ENCODE data around the gene MDFIC2.
"Not testable (repeated sequence)": the region's sequence is repeated elsewhere in the genome, so short reads cannot be mapped to it uniquely, and the experiment has no call there.

Gene MDFIC2

DNA sequence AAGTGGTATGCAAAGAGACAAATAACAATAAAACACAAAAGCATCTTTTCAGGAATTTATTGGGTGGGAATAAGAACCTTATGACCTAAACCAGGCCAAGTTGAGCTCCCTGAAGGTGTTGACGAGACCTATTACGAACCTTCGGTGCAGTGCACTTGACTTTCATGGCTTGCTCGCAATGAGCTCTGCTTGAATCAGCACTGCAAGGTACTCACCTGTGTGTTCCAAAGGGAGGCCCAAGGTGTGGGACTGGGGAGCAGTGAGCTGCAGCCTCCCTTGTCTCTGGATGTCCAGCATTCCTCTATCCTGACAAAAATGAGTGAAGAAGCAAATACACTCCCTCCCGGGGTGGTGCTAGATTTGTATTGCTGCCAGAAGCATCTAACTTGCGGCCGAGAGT is at the start of gene MDFIC2:
Gene MDFIC2, minus strand, starts transcription at position 303 of the 400 bp plus-strand sequence. CDS start 665 bp downstream, outside the sequence.
- DNase-seq, result no peak

DNA sequence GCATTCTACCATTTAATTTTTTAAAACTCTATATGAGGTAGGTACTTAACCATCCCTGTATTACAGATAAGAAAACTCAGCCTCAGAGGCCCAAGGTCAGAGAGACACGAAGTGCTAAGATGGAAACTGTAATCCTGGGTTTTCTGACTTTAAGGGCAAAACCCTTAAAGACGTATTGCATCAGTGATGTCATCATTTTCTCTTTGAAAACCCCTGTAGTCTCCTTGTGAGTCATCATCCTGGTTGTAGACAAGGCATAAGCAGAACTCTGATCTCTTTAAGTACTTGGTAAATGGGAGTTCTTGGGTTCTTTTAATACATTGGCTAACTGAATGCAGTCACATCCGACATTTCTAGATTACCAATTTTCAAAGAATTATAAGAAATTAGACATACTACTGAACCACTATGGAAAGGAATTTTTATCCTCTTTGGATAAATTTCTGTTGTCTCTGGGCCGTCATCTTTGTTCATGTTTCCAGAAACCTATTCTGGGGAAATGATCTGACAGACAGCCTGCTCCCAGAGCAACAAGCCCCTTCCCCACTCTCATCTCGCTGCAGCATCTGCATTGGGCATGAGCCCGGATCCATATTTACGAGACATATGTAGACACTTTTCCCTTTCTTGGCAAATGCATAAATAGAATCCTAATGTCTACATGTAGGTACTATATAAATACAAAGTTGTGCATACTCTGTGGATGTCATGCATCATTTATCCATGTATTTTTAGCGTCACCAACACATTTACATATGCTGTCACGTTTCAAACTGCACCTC is 48.7 kb upstream of the MDFIC2 start:
- no peak for DNase-seq

DNA sequence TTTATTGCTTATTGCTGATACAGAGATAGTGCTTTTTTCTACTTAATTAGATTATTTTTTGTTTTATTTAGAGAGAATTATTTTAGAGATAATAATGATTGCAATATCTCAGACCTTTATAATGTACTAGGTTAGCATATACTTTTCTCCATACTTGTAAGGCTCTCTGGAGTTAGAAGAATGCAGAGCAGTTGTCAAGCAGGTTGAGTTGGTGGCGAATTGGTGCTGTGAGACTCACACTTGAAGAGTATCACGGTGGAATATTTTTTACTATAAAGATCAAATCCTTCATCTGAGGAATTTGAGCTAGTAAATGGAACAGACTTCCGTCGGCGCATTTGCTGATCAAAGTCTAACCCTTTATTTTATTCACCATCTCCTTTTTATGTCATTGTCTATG is 47.3 kb upstream of the MDFIC2 start:
- no peak for DNase-seq

DNA sequence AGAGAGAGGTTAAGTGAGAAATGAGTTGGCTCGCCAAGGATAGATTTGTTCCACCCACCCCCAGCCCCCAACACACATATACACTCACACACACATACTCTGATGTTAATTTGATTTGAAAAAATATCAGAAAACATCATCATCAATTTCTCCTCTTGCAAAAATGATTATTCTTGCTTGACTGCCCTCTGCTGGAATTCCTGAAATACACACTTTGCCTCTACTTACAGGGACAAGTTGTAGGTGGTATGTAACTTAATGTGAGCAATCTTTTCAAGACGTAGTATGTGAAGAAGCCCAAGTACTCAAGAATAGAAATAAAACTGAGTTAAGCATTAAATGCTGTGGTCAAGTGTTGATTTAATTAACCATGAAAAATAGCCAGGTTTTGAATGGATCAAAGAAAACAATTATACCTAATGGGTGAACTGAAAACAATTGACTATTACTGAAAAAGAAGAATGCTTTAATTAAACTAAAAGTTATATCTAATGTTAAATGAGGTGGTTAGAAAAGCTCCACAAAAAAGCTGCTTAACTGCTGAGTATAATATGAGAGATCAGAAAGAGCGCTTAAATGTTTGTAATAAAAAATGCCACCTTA is 46.6 kb upstream of the MDFIC2 start:
- DNase-seq, result no peak

DNA sequence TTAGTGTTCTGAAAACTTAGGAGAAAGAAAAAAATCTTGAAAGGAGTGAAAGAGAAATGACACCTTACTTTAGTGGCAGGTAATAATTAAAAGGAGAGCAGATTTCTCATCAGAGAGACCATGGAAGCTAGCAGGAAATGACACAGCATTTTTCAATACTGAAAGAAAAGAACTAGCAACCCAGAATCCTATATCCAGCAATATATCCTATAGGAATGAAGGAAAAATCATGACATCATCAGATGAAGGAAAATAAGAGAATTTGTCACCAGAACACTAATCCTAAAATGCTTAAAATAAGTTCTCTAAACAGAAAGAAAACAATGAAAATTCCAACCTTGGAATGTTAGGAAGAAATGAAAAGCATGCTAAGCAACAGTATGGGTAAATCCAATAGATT is 39.8 kb upstream of the MDFIC2 start:
- no peak for DNase-seq

DNA sequence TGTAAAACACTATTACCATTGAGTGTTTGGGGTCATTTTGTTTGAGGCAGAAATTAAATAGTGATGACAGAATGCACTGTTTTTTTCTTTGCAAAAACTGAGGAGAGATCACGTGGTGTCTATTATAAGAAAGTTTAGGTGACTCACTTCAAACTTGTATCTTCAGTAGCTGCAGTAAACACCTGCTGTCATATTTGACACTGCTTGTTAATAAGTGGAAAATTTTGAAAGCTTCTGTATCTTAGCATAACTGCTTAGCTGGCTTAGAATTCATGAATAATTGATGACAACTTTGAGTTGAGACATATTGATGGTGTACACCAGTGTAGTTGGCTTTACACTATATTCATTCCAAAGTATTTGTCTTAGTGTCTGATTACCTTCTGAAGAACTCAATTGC is 29.7 kb upstream of the MDFIC2 start:
- DNase-seq, result no peak

DNA sequence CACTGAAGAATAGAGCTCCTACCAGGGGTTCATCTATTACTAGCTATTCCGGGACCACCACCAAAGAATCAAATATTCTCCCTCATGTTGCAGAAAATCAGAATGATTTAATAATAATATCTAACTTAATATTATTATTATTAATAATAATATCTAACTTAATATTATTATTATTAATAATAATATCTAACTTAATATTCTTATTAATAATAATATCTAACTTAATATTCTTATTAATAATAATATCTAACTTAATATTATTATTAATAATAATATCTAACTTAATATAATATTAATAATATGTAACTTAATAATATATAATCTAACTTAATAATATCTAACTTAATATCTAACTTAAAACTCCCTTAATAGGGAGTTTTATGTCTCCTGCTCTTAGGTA is 24.4 kb upstream of the MDFIC2 start:
- DNase-seq, result not testable (repeated sequence)

DNA sequence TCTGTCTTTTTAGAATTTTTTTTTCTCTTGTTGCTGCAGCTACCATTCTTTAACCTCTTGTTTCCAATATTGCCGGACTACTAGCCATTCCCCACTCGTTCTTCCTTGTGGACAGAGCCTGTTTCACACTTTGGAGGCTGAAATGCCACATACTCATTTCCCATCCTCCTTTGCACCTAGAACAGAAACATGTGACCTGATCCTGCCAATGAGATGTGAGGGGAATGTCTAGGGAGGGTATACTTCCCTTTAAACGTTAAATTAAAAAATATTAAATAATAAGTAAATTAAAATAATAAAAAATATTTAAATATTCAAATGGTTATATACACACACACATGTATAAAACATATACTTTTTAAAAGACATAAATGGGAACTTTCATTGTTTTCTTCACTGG is 20.6 kb upstream of the MDFIC2 start:
- no peak for DNase-seq

DNA sequence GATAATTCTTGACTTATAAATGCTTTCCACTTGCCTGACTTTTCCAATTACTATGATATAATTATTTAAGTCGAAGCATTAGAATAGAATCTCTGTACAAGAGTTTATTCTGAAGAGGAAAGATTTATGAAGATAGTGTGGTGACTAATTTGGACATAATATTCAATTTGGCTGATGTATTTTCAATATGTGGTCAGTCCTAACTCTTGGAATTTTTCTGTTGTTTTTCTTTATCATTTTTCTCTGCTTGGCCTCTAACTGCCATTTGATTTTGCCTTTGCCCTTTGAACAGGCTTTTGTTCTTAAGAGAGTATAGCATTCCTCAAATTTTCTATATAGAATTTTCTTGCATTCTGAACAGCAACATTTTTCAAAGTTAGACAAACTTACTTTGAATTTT is 2.6 kb upstream of the MDFIC2 start:
- no peak for DNase-seq

DNA sequence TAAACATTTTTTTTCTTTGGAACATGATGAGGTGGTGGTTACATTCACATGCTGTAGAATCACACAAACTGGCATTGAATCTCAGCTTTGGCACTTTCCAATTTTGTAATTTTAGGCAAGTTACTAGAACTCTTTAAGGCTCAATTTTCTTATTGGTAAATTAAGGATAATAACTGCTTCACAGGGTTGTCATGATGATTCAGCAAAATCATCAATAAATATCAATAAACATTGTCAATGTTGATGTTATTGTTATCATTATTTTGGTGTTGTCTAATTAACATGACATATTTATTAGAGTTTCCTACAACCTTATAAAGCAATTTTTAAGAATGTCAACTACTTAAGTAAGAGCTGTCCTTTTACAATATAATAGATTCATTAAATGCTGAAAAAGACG is 1.6 kb downstream of the MDFIC2 start:
- no peak for DNase-seq

DNA sequence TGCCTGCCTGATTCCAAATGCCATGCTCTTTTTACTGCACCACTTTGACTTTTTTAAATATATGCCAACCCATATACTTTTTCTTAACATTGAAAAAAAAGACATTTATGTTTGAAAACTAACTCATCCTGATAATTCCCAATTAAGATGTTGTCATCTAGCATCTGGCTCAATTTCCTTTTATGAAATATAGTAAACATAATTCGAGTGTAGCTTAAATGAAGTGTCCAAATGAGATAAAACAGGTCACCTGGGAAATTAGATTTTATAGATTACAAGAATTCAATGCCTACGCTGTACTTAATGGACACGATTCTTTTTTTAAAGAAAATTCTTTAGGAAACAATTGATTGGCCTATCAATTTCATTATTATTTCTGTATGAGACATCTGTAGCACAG is 2.8 kb downstream of the MDFIC2 start:
- no peak for DNase-seq

DNA sequence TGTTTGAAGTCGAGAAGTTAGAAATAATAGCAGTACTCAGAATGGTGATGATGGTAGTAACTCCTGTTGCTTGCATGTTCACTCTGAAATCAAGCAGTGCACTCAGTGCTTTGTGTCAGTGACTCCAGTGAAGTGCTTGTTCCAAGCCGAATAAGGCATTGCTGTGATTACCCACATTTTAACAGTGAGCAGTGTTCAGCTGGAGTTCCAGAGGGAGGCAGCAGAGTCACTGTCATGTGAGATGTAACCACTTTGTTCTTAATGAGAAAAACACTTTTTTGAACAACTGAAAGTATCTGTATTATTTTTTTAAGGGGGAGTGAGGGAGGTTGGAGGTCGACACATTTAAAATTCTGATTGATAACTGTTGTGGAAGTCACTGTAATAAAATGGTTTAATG is 3.7 kb downstream of the MDFIC2 start:
- no peak for DNase-seq

DNA sequence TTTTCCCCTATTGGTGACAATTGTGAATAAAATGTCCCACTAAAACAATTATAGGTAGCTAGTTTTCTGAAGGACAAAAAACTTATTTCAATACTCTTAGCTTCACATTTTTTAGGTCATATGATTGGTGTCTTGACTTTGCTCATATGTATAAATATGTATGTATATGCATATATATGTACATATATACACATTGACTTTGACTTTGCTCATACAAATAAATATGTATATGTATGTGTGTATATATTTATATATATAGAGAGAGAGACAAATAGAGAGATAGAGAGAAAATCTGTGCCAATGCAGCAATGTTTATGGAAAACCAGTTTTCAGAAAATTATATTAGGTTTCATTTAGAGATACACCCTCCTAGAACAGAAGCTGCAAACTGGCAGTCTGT is 5.7 kb downstream of the MDFIC2 start:
- no peak for DNase-seq

DNA sequence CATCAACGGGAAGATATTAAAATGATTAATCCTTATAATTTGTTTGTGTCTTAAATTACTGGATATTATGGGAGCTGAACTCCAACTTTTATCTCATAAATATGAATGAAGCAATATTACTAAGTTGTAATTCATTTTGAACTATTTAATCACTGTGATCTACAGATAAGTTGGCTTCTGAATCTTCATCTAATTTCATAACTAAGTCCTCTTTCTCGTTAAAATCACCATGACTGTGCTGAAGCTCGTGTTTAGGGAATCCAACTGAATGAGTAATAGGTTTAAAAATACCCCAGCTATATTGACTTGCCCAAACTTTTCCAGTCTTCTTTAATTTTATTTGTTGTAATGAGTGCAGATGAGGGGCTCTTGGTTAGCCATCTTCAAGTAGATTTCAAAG is 14.1 kb downstream of the MDFIC2 start:
- DNase-seq, result no peak

DNA sequence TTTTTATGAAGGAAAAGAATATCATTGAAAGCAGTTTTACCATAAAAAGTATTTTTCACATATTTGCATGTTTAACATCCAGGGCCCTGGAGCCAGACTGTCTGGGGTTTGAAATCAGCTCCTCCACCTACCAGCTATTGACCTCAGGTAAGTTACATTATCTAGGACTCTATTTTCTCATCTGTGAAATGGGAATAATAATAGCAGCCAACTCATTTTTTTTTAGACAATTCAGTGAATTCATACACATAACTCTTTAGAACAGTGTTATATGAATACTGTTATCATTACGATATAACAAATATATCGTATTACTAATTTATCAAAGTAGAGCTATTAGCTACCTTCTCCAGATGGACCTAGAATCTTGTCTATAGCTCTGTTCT is 21.3 kb downstream of the MDFIC2 start:
- no peak for DNase-seq

DNA sequence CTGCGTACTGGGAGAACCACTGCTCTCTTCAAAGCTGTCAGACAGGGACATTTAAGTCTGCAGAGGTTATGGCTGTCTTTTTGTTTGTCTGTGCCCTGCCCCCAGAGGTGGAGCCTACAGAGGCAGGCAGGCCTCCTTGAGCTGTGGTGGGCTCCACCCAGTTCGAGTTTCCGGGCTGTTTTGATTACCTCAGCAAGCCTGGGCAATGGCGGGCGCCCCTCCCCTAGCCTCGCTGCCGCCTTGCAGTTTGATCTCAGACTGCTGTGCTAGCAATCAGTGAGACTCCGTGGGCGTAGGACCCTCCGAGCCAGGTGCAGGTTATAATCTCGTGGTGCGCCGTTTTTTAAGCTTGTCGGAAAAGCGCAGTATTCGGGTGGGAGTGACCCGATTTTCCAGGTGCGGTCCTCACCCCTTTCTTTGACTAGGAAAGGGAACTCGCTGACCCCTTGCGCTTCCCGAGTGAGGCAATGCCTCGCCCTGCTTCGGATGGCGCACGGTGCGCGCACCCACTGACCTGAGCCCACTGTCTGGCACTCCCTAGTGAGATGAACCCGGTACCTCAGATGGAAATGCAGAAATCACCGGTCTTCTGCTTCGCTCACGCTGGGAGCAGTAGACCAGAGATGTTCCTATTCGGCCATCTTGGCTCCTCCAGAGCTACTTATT is 21.9 kb downstream of the MDFIC2 start:
- not testable (repeated sequence) for DNase-seq

DNA sequence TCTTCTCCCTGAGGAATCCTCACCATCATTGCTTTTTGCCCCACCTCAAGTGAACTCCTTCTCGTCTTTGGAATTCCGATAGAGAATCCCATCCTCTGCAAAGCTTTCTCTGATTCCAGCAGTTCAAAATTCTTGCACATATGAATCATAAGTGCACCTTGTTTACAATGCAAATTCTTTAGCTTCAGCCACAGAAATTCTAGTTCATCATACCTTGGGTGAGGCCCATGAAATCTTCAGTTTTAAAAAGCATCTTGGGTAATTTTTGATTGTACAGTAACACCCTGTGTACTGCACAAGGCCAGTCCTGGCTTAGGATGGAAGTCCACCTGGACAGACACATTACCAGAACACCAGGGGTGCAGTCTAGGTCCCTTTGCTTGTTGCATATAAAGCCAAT is 30.8 kb downstream of the MDFIC2 start:
- DNase-seq, result no peak

DNA sequence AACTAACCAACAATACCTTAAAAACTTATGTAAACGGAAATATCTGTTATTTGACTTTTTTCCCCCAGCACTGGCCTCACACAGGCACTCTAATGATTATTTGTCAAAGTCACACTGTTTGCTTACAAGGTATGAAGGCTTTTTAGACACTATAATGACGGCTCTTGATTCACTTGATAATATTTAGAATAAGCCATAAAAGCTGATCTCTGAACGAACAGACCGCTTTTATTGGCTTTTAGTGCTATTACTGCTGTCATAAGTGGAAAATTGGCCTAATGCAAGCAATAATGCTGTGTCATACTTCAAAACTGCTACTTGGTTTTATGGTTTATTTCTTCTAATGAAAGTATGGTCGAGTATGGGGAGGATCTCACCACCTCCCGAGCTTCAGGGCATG is 35.1 kb downstream of the MDFIC2 start:
- no peak for DNase-seq

DNA sequence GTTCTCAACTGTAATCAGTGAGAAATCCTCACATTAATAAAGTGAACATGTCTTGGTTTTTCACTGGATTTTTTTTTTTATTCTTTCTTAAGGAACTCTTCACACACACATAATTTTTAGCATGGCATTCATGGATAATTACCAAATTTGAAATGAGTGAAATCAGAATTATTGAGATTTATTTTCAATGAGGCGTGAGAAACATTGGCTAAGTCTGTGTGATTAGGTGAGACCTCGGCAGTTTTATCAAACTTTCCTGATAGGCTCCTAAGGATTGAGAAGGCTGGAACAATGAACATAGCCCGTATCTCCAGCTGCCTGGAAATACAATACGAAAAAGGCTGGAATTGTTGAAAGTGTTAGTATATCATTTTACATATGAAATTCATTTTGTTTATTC is 35.5 kb downstream of the MDFIC2 start:
- DNase-seq, result no peak

DNA sequence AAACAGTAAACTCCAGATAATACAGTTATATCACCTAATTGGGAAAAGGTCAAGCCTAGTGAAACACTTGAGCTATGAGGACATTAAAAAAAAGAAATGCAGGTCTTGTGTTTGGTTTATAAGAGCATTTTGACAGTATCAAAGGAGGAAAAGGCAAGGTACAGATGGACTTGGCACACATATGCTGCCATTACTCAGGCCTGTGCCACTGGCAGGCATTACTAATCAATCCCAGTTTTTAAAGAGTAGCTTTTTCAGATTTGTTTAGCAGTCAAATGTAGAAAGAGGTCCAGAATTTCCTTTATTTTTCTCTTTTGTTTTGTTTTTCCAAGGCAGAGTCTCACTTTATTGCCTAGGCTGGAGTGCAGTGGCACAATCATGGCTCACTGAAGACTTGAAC is 38.9 kb downstream of the MDFIC2 start:
- DNase-seq, result no peak

DNA sequence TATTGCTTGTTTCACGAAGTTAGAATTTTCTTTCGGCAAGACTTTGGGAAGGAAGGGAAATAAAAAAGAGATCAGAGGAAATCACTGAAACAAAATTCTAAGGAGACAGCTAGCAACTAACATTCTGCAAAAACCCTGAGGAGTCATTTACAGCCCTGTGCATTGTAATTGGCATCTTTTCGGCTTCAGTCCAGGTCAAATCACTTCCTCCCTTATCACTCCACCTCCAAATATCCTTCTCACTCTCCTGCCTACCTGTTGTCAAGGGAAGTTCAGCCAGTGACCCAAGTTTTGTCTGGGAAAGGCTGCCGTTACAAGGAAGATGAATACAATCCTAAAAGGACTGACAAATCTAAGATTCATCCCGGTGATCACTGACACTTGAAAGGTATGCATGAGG is 39.6 kb downstream of the MDFIC2 start:
- DNase-seq, result no peak

DNA sequence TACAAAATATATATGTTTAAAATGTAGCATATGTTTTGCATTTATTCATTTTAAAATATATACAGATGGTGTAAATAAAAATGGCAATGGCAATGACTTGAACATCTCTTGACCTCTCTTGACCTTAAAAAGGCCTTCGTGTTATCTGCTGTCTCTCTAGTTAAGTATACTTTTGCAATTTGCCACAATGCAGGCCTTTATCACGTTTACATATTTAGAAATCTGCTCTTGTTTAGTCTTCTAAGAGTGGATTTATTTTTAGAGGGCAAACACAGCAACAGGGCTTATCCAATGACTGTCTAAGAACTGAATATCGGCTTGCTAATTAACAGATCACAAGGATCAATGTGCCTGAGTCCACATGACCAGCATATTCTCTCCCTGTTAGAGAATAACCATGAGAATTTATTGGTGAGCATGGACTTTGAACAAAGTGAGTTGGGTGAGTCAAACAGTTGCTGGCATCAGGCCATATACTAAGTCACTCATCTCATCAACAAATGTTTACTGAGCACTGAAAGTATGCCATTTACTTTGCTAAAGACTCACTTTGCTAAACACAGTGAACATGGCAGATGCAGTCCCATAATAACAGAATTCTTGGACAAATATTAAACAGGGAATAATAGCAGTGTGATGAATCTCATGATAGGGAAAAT is 48.2 kb downstream of the MDFIC2 start:
- no peak for DNase-seq

DNA sequence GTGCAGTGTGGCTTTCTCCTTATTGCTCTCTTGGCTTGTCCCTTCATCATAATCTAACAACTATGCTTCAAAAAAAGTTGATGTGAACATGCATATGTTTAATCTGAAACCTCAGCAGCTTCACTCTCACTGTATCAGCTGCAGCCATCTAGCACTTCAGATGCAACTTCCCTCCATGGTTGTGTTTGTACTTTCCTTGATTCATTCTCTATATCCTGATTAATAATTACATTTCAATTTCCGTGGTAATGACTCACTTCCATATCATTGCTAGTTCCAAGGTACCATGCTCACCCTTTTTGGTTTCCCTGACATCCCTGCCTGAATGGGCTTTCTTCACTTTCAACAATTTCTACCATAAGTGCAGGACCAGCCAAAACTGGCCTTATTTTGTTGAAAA is 51.2 kb downstream of the MDFIC2 start:
- DNase-seq, result no peak

DNA sequence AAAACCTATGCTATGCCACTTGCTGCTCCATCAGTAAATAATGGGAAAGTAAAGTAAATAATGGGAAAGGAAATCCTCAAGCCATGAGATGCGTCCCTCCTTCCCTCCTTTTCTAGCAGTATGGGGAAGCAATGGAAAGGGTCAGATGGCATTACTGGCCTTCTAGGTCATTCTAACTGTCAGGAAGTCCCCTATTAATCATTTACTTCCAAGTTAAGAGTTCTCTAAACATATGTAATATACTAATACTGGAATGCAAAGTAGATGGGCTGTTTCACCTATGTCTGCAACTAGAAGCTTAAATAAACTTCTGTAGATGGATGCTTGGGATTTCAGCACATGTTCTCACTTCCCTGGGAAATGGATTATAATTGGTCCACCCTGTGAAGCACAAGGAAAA is 55.9 kb downstream of the MDFIC2 start:
- no peak for DNase-seq
